G401.6 (cell line): ENCODE results near the gene ADAMTS15.

Experiments
- FAIRE-seq: peaks from 2 replicates; lab custom pipeline; 2012; peaks lifted over from hg19 to GRCh38; lab: Jason Lieb, UNC

The ADAMTS15 gene

DNA sequence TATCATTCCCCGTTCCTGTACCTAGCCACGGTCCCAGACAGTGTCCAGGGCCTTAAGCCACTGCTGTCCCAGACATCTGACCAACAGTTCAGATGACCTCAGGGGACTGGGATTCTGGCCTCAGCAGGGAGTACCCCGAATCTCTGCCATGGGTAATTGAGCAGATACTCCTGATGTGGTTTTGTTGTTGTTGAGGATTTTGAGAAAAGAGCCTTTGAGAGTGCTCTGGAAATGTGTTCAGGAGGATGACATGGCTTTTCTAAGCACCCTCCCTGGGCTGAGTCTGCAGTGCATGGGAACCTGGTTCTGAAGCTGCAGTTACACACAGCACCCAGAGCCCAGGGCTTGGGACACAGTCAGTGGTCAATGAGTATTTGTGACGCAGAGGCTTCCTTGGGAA is 30.4 kb downstream of the ADAMTS15 start:
- no peak for FAIRE-seq

DNA sequence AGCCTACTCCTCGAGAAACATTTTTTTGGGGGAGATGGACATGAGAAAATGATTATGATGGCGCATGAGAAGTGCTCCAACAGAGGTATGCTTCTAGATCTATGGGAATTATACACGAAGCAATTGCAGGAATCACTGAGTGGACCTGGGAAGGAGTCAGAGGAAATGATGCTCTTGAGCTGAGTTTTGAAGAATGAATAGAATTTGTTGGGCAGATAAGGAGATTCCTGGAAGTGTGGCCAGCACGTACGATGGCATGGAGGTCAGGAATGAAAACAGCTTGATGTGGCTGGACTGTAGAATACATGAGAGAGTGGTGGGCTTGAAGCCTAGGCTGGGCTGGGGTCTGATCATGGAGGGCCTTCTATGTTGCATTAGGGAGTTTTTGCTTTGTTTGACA is 31.7 kb downstream of the ADAMTS15 start:
- FAIRE-seq, result no peak

DNA sequence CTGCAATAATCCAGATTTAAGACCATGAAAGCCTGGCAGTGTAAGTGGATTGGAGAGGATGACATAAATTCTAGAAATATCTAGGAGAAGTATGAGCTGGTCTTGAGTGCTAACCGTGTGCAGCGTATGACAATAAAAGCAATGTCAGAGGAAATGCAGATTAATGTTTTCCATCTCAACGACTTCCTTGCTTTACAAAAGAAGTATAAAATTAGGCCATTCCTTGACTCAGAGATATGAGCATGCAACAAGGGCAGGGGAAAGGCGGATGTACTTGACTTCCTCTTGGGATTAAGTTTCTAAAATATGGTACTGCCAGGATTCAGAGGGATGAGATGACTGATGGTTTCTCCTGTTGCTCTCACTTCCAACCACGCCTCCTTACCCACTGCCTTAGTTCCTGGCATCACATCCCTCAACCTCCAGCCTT is 32.3 kb downstream of the ADAMTS15 start:
- FAIRE-seq, result no peak

DNA sequence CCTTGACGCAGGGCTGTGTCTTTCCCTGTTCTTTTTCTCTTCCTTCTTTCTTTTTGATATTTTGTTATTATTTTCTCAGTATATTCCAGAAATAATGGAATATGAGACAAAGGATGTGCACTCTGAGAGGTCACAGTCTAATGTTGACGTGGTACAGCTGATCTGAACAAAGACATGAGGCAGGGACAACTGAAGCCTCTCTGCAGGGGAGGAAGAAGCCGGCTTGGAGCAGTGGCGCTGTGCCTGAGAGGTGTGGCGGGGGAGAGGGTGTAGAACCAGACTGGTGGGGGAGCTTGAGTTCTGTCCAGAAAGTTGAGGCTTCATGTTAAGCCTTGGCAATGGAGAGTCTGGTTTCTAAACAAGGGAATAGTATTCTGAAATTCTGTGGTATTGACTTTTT is 34.7 kb downstream of the ADAMTS15 start:
- FAIRE-seq, result no peak

DNA sequence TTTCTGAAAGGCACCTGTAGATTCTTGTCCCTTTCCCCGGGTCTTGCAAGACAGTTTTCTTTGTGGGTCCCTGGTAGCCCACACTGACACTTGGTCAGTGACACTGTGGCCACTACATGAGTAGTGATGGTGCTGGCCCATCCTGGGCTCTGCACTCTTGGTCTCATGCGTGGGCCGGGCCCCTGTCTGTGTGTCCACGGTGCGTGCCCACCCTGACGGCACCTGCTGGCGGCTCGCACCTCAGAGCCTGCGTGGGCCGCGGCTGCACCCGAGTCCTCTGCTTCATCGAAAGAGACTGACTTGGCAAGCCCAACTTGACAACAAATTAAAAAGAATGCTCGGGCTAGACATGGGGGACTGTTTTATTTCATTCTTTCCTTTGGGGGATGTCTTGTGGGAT is 37.5 kb downstream of the ADAMTS15 start:
- FAIRE-seq, result no peak

DNA sequence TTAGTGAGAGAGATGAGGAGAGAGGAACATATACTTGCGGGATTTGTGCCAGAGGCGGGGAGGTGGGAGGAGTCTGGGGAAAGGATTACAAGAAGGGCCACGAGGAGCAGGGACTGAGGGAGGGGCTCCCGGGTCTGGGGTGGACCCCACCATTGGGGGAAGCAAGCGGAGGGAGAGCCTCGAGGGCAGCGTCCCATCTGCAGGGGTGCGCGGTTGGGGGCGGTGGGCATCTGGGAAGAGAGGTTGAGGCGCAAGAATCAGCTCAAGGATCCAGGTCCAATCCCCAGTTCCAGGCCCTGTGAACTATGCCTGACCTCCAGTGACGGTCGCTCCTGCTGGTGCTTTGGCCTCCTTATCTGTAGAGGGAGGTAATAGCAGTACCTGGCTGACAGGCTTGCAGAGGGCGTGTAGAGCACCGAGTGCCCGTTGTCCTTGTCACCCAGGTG is 38.0 kb downstream of the ADAMTS15 start:
- FAIRE-seq, result no peak

DNA sequence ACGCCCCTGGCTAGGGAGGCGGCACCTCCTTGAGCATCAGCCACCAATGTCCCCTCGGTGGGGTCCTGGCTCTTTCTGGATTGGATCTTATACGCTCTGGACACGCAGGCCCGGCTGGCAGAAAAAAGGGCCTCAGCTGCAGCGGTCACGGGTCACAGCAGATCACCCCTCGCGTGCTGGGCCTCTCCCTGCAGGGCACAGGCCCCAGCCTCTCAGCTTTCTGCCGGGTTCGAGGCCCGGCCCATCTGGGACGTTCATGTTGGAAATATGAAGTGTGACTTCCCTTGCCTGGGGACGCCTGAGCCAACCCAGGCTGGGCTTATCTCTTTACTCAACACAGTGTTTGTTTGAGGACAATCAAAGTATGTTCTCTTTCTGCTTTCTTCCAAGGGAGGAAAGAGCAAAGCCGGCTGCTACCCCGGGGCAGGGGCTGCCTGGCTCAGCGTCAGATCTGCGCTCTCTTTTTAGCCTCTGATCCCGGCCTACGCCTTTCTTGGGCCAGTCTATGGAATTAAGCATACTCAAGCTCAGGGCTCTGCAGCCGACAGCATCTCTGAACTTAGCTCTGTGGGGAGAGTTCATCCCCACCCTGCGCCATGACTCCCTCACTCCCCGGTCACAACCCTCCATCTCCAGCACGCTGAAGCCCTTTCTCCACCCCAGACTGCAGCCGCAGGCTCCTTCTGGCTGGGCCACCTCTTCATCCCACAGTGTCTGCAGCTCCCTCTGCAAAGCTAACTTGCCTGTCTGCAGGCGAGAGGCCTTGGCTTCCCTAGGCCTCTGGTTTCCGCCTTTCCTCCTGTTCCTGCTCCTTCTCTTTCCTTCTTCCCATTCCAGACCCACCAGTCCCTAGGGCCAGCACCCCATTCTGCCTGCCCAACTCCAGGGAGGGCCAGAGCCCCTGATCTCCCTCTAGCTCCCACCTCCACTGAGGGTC is 38.8 kb downstream of the ADAMTS15 start:
- no peak for FAIRE-seq

DNA sequence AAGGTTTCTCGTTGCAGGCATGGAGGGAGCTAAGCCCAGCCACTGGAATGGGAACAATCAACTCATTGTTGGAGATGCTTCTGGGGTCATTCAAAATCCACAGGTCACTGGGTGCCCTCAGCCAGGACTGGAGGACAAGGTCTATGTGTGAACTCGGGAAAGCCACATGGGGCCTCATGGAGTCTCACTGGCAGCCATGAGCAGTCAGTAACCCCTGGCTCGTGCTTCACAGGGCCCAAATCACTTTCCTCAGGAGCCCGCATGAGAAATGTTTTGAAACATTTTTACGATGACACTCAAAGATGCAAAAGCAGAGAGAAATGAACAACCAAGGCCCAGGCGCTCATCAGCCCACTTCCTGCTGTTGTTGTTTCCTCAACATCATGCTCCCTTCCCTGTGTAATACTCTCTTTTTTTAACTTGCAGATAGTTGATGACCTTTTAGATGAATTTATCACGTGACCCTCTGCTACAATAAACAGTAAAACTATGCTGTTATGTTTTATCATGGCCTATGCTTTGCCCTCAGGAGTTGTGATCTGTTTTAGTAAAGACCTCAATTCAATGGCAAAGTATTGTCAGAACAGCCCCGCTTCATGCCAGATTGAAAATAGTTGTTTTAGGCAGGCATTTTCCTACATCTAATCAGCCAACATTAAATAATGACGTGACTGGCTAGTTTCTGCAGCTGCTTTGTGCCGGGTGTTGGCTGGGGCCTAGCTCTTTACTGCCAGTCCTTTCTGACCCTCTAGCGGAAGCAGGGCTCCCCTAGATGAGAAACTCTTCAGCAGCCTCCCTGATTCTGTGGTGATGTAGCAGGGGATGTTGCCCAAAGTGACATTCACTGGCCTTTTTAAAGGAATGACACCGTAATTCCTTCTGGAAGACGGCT is 39.7 kb downstream of the ADAMTS15 start:
- FAIRE-seq, result no peak

DNA sequence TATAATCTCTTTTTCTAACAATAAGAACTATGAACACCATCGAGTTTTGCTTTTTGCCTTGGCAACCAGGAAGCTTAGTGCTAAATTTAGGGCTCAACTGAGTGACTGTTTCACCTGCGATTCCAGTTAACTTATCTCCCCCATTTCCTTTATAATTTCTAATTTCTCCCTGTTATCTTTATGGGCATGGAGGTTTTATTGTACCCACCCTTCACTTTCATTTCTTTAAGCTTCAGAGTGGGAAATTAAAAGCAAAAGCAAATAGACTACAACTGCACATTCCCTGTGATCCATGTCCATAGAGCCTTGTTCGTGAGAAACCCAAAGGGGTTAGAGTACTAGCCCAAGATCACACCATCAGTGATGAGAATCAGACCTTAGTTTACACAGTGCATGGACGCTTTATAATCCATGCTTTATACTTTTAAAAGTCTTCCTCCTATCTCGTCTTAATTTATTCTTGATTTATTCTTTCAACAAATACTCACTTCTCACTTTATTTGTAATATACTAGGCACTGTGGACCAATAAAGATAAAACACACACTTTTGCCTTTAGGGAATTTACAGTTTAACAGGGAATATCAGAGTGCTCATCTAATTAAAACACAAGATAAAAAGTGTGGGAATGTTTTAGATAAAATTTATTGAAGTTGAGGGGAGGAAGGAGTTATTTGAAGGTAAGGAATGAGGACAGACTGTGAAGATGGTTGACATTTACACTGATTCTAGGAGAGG is 40.6 kb downstream of the ADAMTS15 start:
- no peak for FAIRE-seq

DNA sequence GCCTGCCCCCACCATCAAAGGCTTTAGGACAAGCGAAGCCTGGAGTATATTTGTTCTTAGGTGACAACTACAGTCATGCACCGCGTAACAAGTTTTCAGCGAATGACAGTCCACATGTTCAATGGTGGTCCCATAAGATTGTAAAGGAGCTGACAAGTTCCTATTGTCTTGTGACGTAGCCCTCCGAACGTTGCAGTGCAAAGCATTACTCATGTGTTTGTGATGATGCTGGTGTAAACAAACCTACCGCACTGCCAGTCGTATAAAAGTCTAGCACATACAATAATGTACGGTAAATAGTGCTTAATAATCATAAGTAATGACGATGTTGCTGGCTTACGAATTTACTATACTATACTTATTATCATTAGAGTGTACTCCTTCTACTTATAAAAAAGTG is 41.3 kb downstream of the ADAMTS15 start:
- FAIRE-seq, result no peak

DNA sequence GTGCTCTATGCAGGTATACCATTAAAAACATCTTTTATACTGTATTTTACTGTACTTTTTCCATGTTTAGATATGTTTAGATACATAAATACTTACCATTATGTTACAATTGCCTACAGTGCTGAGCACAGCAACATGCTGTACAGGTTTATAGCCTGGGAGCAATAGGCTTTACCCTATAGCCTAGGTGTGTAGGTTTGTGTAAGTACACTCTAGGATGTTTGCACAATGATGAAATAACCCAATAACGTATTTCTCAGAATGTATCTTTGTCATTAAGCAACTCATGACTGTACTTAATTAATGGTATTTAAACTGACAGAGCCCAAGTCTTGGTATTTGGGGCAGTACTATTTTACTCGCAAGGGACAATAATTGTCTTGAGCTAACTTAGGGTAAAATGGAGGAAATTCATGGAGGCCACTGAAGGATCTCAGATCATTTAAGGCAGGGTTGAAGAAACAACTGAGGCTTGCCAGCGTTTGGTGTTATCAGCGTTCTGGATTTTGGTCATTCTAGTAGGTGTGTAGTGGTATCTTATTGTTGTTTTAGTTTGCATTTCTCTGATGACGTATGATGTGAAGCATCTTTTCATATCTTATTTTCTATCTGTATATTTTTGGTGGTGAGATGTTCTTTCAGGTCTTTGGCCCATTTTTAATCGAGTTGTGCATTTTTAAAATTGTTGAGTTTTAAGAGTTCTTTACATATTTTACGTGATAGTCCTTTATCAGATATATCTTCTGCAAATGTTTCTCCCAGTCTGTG is 42.4 kb downstream of the ADAMTS15 start:
- FAIRE-seq, result no peak

DNA sequence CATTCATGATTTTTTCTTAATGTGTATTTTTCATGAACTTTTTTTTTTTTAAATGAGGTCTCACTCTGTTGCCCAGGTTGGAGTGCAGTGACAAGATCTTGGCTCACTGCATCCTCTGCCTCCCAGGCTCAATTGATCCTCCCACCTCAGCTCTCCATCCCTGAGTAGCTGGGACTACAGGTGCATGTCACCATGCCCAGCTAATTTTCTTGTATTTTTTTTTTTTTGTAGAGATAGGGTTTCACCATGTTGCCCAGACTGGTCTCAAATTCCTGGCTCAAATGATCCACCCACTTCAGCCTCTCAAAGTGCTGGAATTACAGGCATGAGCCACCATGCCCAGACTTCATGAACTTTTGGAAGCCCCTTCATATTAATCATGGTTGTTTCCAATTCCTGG is 49.7 kb downstream of the ADAMTS15 start:
- no peak for FAIRE-seq

DNA sequence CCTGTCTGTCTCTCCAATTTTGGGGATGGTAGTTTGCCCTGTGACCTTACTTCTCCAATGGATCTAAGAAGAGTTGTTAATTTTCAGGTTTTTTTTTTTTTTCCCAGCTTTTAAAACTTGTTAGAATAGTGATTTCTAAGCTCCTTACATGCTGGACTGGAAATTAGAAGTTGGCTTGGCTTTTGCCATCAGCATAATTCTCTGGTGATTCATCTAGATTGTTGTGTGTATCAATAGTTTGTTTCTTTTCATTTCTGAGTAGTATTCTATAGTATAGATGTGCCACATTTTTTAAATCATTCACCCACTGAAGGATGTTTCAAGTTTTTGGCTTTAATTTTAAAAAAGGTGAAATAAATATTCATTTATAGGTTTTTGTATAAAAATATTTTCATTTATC is 51.4 kb downstream of the ADAMTS15 start:
- no peak for FAIRE-seq

DNA sequence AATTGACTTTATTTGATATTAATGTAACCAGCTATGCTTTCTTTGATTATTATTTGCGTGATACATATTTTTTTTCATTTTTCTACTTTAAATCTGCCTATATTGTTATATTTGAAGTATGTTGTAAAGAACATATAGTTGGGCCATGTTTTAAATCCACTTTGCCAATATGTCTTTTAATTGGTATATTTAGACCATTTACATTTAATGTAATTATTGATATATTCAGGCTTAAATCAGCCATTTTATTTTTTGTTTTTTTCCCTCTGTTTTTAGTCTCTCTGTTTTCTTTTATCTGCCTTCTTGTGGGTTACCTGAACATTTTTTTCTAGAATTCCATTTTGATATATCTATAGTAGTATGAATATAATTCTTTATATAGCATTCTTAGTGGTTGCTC is 55.9 kb downstream of the ADAMTS15 start:
- FAIRE-seq, result no peak

DNA sequence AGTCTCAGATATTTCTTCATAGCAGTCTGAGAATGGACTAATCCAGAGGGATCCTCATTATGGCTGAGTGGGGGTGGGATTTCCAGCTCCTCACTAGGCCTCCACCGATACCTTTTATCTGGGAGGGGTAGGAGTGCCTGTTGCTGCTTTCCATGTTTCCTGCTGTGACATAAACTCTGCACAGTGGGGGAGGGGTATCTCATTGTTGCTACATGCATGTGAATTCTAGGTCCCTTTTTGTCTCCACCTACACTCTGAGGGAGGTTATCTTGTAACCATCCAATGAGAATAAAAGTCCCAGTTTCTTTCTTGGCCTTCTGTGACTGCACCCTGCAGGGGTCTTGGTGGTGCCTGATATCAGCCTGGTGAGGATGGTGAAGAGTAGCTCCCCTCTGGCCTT is 60.5 kb downstream of the ADAMTS15 start:
- no peak for FAIRE-seq

DNA sequence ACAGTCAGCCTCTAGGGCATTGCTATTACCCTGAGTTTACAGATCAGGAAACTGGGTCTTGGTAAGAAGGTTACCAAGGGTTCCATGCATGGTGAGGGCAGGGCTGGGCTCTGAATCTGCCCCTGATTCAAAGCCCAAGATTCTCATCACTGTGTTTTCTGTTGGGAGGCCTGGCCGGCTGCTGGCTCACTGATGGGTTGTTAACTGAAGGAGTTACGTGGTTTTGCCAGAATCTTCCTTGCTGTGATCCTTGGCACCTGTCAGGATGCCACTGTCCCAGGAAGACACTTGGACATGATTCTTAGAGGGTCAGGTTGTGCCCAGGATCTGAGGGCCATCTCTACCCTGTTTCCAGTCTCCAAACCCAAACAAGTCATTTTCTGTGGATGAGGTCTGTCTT is 61.5 kb downstream of the ADAMTS15 start:
- FAIRE-seq, result no peak

DNA sequence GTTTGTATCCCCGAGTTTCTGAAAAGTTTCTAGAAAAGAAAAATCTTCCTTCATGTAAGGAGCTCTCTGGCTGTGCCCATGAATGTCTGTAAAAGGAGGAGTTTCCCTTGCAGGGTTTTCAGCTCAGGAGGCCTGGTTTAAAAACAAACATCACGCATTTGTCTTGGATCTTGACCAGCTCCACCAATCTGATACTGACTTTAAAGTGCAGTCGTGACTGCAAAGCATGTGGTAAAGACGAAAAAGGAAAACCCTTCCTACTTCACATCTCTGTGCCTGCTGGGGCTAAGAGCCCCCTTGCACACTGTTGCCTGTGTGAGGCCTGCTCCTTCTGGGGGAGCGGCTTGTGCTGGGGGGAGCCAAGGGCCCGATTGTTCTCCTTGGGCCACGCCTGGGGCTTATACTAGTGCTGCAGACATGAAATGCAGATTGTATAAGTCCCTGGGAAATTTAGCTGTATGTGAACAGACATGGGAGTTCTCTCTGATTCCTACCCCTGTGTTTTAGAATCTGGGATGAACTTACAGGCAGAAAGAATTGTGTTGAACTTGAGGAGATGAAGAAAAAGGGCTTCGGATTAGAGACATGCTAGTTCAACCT is 62.1 kb downstream of the ADAMTS15 start:
- FAIRE-seq, result no peak

DNA sequence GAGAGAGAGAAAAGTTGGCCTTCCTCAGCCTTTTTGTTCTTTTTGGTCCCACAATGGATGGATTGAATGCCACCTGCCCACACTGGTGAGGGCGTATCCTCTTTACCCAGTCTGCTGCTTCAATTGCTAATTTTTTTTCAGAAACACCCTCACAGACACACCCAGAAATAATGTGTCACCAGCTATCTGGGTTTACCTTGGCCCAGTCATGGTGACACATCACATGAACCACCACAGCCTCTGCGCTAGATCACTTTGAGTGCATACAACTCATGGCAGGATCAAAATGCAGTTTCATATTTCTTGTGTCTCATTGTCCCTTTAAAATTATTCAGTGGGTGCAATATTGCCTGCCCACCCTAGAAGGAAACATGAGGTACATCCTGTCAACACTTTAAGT is 63.3 kb downstream of the ADAMTS15 start:
- FAIRE-seq, result no peak

DNA sequence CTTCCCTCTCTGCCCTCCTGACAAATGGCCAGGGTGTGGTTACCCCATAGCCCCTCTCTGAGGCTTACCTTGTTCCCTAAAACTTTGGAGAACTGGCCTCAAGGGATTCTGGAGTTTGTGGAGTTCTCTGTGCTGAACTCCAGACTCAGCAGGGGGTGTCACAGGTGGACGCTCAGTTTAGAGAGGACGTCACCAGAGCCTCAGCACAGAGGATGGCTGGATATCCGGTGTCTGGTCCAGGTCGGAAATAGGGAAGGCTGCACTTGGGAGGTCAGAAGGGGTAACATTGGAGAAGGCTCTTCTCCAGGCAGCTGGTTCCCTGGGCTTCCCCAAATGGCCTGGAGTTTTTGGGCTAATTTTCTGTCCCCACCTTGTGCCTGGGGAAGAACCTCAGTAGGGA is 64.2 kb downstream of the ADAMTS15 start:
- no peak for FAIRE-seq

DNA sequence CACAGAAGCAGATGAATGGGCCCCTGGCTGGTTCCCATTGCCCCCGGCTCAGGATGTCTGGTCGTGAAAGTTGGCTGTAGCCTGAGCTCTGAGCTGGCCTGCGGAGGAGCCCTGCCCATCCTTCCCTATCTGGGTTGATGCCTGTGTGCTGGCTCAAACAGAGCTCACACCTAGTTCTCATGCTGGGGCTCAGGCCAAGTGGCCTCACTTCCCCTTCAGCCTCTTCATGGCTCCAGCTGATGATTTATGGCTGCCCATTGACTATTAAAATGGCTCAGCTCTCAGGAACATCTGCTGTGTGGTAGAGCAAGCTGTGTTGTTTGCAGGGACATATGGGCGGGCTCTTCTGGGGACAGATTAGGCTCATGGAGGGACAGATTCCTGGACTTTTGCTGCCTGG is 64.7 kb downstream of the ADAMTS15 start:
- no peak for FAIRE-seq

DNA sequence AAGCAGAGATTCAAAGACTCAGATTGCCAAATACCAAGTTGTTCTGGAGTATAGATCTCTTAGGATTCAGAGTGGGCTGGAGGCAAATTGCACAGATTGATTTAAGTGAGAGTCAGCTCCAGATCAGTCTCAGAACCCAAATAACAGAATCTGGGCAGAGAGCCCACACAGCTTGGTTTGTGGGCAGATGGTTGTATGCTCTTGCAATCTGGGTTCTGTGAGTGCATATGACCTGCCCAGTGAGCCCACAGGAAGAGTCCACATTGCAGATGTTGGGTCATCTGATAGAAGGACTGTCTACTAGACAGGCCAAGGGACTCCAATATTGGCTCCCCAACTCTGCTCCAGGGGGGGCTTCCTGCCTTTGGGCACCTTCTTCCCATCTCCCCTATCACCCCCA is 65.9 kb downstream of the ADAMTS15 start:
- FAIRE-seq, result no peak
